K562 (cell line): ENCODE data around the gene C10orf95. TPM values are rescaled to one million over a fixed set of nuclear protein-coding genes. Genes with fewer than 3 reads are reported as not detected.

Experiments used
- ATAC-seq: fragments of 200-7000 bp; cut with Tn5 transposase; 3 replicates; pipeline ENCODE4 v1.9.1; 2020; ENCODE audit warnings: moderate library complexity
- BruUV-seq: library from RNA; stranded (reverse); fragments of 400-500 nt; replicated peaks from 2 replicates; lab custom pipeline; 2021; lab: Mats Ljungman, UMichigan
- CTCF ChIA-PET: fragments of 300-600 bp; formaldehyde crosslinking; extraction: SDS; loops from one replicate; lab custom pipeline; 2021; ENCODE audit warnings: low intra/inter-chr PET ratio; lab: Yijun Ruan, JAX
- POLR2A ChIA-PET: fragments of 300-600, 350-650 bp; sonication (Branson Sonifier 250); formaldehyde crosslinking; extraction: SDS; loops from one replicate; lab custom pipeline; 2021; ENCODE audit warnings: antibody characterized with exemption, inconsistent platforms; lab: Yijun Ruan, JAX
- DNase-seq, 4 experiments: peaks; one replicate each; pipeline versions ENCODE4 v3.0.0 to v3.0.0-alpha.2; 2011 to 2018; ENCODE audit warnings: low spot score in 3 of 4, mixed read lengths in 3 of 4; ENCODE audit errors: extremely low read depth in 1 of 4
- FAIRE-seq: peaks from 2 replicates; lab custom pipeline; 2011; peaks lifted over from hg19 to GRCh38; lab: Jason Lieb, UNC
- H2AFZ ChIP-seq: 2 replicates; pipeline ENCODE4 v1.6.0; 2011; ENCODE audit warnings: low read depth, low read length, control low read depth, inconsistent platforms
- H3K27ac ChIP-seq: fragments of 200-600 bp; 3 replicates; pipeline ENCODE4 v1.8.0; 2011; ENCODE audit warnings: low read depth, mild to moderate bottlenecking, control low read depth, inconsistent platforms, low read length, moderate library complexity, mixed read lengths; ENCODE audit errors: extremely low read depth
- H3K27me3 ChIP-seq, 2 experiments: fragments of 300-600 bp in 1 of 2; 2 replicates in 1 of 2; 3 replicates in 1 of 2; pipeline versions ENCODE4 v1.6.0 to v1.8.0; 2011; ENCODE audit warnings: inconsistent platforms in 2 of 2, low read length in 2 of 2, mild to moderate bottlenecking in 1 of 2, mixed read lengths in 1 of 2, moderate library complexity in 1 of 2; ENCODE audit not compliant: control insufficient read depth in 2 of 2, insufficient read depth in 2 of 2
- H3K36me3 ChIP-seq: fragments of 300-600 bp; 3 replicates; pipeline ENCODE4 v1.8.0; 2011; ENCODE audit warnings: mild to moderate bottlenecking, low read length, inconsistent platforms; ENCODE audit not compliant: control insufficient read depth, insufficient read depth
- H3K4me1 ChIP-seq, 2 experiments: fragments of 200-600 bp in 1 of 2; replicated peaks in 1 of 2; 2 replicates in 1 of 2; 3 replicates in 1 of 2; pipeline versions ENCODE4 v1.5.1 to v1.8.0; 2011; ENCODE audit warnings: inconsistent platforms in 2 of 2, low read length in 2 of 2, mild to moderate bottlenecking in 1 of 2, mixed read lengths in 1 of 2, moderate library complexity in 1 of 2; ENCODE audit not compliant: control insufficient read depth in 2 of 2, insufficient read depth in 2 of 2
- H3K4me2 ChIP-seq: 2 replicates; pipeline ENCODE4 v1.6.1; 2011; ENCODE audit warnings: low read length, control low read depth, inconsistent platforms, mixed read lengths; ENCODE audit not compliant: insufficient read depth
- H3K4me3 ChIP-seq: fragments of 200-600 bp; sonication (generic), shearing (Covaris generic); 2 replicates; pipeline ENCODE4 v1.5.1; 2016; ENCODE audit warnings: control low read depth, inconsistent platforms
- H3K79me2 ChIP-seq: fragments of 200-600 bp; 3 replicates; pipeline ENCODE4 v1.8.0; 2011; ENCODE audit warnings: low read length, inconsistent platforms; ENCODE audit not compliant: control insufficient read depth, insufficient read depth
- H3K9ac ChIP-seq, 2 experiments: 2 replicates each; pipeline versions ENCODE4 v1.6.0 to v1.6.1; 2011; ENCODE audit warnings: low read depth in 2 of 2, low read length in 2 of 2, control low read depth in 1 of 2, inconsistent platforms in 1 of 2, mild to moderate bottlenecking in 1 of 2, mixed read lengths in 1 of 2; ENCODE audit not compliant: insufficient read depth in 1 of 2
- H3K9me1 ChIP-seq: one replicate; pipeline ENCODE4 v1.6.0; 2011; ENCODE audit warnings: inconsistent platforms, mild to moderate bottlenecking, low read length, moderate library complexity; ENCODE audit not compliant: control insufficient read depth, insufficient read depth
- H3K9me3 ChIP-seq: replicated peaks from 2 replicates; pipeline ENCODE4 v1.5.1; 2011; ENCODE audit warnings: low read depth, low read length, inconsistent platforms; ENCODE audit not compliant: control insufficient read depth, insufficient read depth
- H4K20me1 ChIP-seq: replicated peaks from 2 replicates; pipeline ENCODE4 v1.6.1; 2011; ENCODE audit warnings: low read length, inconsistent platforms, mixed read lengths; ENCODE audit not compliant: control insufficient read depth, insufficient read depth
- GATAD2B ChIP-seq: fragments of 450-650 bp; IDR thresholded peaks from 2 replicates; pipeline ENCODE4 v1.6.1; 2017; ENCODE audit warnings: mild to moderate bottlenecking, borderline replicate concordance
- POLR2G ChIP-seq: fragments of 200-400 bp; formaldehyde crosslinking; IDR thresholded peaks from 2 replicates; pipeline ENCODE4 v1.6.1; 2017; ENCODE audit warnings: low read depth, mild to moderate bottlenecking, antibody characterized with exemption, low read length, moderate library complexity
- ZFP36 ChIP-seq: fragments of 150-350 bp; IDR thresholded peaks from 2 replicates; pipeline ENCODE4 v1.6.1; 2018; ENCODE audit warnings: low read length, low read depth; ENCODE audit not compliant: partially characterized antibody
- ZNF224 ChIP-seq: sonication (generic); formaldehyde crosslinking; IDR thresholded peaks from 2 replicates; pipeline ENCODE4 v1.8.0; 2022; ENCODE audit warnings: mild to moderate bottlenecking, missing genetic modification reagents
- WGBS: fragments of 100-300 bp; shearing (Covaris generic); methylation state at CpG from one replicate; pipeline ENCODE4 v1.1.6; 2016; ENCODE audit warnings: low coverage, mixed read lengths; ENCODE audit not compliant: insufficient coverage; ENCODE audit errors: missing lambda C conversion rate; 5-methylcytosine and 5-hydroxymethylcytosine counted together
- in situ Hi-C: fragments of 300-500 bp; cut with MboI; formaldehyde crosslinking; loops from 4 replicates; pipeline ENCODE4 v1.15.0; 2018; ENCODE audit warnings: inconsistent platforms, mixed read lengths
- intact Hi-C: fragments of 100-400 bp; cut with micrococcal nuclease; formaldehyde crosslinking; loops from 2 replicates; pipeline ENCODE4 v1.14.2; 2022
- polyA plus RNA-seq, 8 experiments: library from polyadenylated mRNA; depleted of rRNA in 4 of 8; stranded (reverse) in 5 of 8; unstranded in 3 of 8; fragments of >200 nt; fragmentation: Nextera tagmentation in 2 of 8; fragmentation: Illumina TruSeq in 1 of 8; extraction: Ambion mirVana in 2 of 8; extraction: Trizol in 1 of 8; gene quantifications; 2 replicates each; pipeline versions ENCODE4 v1.2.1 to v1.2.3, GENCODE V29; 2011 to 2014; ENCODE audit warnings: inconsistent platforms in 1 of 8, missing spikeins in 1 of 8
- total RNA-seq, 7 experiments: library from RNA; depleted of rRNA in 6 of 7; stranded (reverse); fragments of >200 nt in 6 of 7; fragmentation: Illumina TruSeq in 2 of 7; extraction: Trizol in 2 of 7; gene quantifications; 2 replicates each; pipeline versions ENCODE4 v1.2.1 to v1.2.3, GENCODE V29; 2011 to 2021; ENCODE audit warnings: low replicate concordance in 1 of 7
- TF ChIP-seq, protein P1 (sequence below): fragments of 150-350 bp; IDR thresholded peaks from 2 replicates; pipeline ENCODE4 v1.6.1; 2014; ENCODE audit warnings: low read depth, mild to moderate bottlenecking, low read length, borderline replicate concordance

The C10orf95 gene
- total and polyA plus RNA-seq, 9 of the 15 experiments (the other 6 are each of a cell fraction or from before 2014, with no cell fraction given), result 0.03 to 0.41 (median 0.17) TPM; not detected in 1

DNA sequence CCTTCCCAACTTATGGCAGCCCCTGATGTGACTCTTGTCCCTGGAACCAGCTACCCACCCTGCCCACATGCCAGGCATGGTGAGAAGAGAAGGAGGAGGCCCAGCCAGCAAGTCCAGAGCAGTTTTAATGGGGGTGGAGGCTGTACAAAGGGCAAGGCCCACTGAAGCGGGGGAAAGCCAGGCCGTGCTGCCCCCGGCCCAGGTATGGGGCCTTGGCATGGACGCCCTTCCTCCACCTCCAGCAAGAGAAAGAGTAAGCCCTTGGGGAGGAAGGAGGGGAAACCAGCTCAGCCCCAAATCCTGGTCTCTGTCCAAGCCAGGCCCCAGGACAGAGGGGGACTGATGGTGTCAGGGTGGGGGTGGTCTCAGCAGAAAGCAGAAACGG, 48.8 kb downstream of the C10orf95 start (continued):
- no peak for TF ChIP-seq ZNF224 (CRISPR knock-in tag)
- TF ChIP-seq GATAD2B, result no peak
- TF ChIP-seq, all 486 proteins: peak for 0

DNA sequence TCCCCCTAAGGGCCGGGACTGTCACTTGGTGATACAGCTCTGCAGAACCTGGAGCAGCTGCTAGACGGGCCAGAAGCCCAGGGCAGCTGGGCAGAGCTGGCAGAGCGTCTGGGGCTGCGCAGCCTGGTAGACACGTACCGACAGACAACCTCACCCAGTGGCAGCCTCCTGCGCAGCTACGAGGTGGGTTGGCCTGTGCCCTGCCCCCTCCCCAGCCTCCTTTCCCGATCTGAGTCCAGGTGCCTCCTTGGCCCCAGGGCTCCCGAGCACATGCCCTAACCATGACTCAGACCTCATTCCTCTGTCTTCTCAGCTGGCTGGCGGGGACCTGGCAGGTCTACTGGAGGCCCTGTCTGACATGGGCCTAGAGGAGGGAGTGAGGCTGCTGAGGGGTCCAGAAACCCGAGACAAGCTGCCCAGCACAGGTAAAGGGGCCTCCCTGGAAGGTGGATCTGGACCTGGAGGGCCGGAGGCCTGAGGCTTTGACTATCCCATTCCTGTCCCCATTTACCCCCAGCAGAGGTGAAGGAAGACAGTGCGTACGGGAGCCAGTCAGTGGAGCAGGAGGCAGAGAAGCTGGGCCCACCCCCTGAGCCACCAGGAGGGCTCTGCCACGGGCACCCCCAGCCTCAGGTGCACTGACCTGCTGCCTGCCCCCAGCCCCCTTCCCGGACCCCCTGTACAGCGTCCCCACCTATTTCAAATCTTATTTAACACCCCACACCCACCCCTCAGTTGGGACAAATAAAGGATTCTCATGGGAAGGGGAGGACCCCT, 49.4 kb downstream of the C10orf95 start:
- Histone ChIP-seq H3K9me1 (no peaks in the 10 kb centered on the region), H3K9ac (no peak overlapping the region), H3K79me2 (no peaks in the 10 kb centered on the region), H3K4me2 (no peak overlapping the region), H3K36me3 (peaks cover 13% of the 10 kb centered on the region; the same call in 1 of the 3 replicates), H2AFZ (no peak overlapping the region), H3K27ac (no peak overlapping the region), H3K4me3 (no peak overlapping the region), H4K20me1 (no peaks in the 10 kb centered on the region), H3K9me3 (no peaks in the 10 kb centered on the region), H3K27me3 (no peaks in the 10 kb centered on the region), H3K4me1 (peaks cover 9 to 51% of the 10 kb centered on the region in 2 experiments; a peak in 4 of 5 replicates)
- ChIA-PET CTCF (no interaction called here), POLR2A (interaction anchor here (0.6 to 1.0 kb wide), 2 partner anchors 50 to 290 kb away, joined by 3 read pairs; partner anchors contain the start of gene C10orf95)
- TF ChIP-seq ZFP36 (no peak), POLR2G (0 out of 2 replicates have a peak, but pooled peaks have one; percentile 18)
- TF ChIP-seq, protein P1, sequence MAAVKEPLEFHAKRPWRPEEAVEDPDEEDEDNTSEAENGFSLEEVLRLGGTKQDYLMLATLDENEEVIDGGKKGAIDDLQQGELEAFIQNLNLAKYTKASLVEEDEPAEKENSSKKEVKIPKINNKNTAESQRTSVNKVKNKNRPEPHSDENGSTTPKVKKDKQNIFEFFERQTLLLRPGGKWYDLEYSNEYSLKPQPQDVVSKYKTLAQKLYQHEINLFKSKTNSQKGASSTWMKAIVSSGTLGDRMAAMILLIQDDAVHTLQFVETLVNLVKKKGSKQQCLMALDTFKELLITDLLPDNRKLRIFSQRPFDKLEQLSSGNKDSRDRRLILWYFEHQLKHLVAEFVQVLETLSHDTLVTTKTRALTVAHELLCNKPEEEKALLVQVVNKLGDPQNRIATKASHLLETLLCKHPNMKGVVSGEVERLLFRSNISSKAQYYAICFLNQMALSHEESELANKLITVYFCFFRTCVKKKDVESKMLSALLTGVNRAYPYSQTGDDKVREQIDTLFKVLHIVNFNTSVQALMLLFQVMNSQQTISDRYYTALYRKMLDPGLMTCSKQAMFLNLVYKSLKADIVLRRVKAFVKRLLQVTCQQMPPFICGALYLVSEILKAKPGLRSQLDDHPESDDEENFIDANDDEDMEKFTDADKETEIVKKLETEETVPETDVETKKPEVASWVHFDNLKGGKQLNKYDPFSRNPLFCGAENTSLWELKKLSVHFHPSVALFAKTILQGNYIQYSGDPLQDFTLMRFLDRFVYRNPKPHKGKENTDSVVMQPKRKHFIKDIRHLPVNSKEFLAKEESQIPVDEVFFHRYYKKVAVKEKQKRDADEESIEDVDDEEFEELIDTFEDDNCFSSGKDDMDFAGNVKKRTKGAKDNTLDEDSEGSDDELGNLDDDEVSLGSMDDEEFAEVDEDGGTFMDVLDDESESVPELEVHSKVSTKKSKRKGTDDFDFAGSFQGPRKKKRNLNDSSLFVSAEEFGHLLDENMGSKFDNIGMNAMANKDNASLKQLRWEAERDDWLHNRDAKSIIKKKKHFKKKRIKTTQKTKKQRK, result no peak
- intact Hi-C loops, result no loop called here
- no peak for DNase-seq
- WGBS, result 82% methylated on average over 11 of the region's 18 CpGs
- ATAC-seq, result no peak
- no peak for FAIRE-seq
- no TSS peak for BruUV-seq
- in situ Hi-C loops, result no loop called here
